ENCODE measurements around the gene MRPL20.
"Not testable (repeated sequence)": the region's sequence is repeated elsewhere in the genome, so short reads cannot be mapped to it uniquely, and the experiment has no call there.

DNA sequence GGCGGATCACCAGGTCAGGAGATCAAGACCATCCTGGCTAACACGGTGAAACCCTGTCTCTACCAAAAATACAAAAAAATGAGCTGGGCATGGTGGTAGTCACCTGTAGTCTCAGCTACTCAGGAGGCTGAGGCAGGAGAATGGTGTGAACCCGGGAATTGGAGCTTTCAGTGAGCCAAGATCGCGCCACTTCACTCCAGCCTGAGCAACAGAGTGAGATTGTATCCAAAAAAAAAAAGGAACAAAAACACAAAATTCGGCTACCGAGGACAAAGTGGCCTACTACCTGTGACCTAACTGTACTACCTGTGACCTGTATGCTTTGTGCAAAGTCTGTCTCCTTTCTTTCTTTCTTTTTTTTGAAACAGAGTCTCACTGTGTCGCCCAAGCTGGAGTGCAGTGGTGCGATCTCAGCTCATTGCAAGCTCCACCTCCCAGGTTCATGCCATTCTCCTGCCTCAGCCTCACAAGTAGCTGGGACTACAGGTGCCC is 4.1 kb downstream of the MRPL20 start:
- TF ChIP-seq POLR2AphosphoS5 (IDR thresholded peaks at IDR 0.05); RAD21 (conservative IDR thresholded peaks at IDR 0.05); EZH2 (IDR thresholded peaks at IDR 0.05; ENCODE audit: borderline replicate concordance, insufficient read depth, low read length, poor library complexity, severe bottlenecking); TAF1 (IDR thresholded peaks at IDR 0.05; ENCODE audit: low read depth); EP300 (conservative IDR thresholded peaks at IDR 0.05; ENCODE audit: poor library complexity, severe bottlenecking); SMC3 (conservative IDR thresholded peaks at IDR 0.05; ENCODE audit: poor library complexity): not testable (repeated sequence)
- TF ChIP-seq, protein P1, sequence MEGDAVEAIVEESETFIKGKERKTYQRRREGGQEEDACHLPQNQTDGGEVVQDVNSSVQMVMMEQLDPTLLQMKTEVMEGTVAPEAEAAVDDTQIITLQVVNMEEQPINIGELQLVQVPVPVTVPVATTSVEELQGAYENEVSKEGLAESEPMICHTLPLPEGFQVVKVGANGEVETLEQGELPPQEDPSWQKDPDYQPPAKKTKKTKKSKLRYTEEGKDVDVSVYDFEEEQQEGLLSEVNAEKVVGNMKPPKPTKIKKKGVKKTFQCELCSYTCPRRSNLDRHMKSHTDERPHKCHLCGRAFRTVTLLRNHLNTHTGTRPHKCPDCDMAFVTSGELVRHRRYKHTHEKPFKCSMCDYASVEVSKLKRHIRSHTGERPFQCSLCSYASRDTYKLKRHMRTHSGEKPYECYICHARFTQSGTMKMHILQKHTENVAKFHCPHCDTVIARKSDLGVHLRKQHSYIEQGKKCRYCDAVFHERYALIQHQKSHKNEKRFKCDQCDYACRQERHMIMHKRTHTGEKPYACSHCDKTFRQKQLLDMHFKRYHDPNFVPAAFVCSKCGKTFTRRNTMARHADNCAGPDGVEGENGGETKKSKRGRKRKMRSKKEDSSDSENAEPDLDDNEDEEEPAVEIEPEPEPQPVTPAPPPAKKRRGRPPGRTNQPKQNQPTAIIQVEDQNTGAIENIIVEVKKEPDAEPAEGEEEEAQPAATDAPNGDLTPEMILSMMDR (IDR thresholded peaks at IDR 0.05; ENCODE audit: poor library complexity, severe bottlenecking) = not testable (repeated sequence)
- TF ChIP-seq, protein P2, sequence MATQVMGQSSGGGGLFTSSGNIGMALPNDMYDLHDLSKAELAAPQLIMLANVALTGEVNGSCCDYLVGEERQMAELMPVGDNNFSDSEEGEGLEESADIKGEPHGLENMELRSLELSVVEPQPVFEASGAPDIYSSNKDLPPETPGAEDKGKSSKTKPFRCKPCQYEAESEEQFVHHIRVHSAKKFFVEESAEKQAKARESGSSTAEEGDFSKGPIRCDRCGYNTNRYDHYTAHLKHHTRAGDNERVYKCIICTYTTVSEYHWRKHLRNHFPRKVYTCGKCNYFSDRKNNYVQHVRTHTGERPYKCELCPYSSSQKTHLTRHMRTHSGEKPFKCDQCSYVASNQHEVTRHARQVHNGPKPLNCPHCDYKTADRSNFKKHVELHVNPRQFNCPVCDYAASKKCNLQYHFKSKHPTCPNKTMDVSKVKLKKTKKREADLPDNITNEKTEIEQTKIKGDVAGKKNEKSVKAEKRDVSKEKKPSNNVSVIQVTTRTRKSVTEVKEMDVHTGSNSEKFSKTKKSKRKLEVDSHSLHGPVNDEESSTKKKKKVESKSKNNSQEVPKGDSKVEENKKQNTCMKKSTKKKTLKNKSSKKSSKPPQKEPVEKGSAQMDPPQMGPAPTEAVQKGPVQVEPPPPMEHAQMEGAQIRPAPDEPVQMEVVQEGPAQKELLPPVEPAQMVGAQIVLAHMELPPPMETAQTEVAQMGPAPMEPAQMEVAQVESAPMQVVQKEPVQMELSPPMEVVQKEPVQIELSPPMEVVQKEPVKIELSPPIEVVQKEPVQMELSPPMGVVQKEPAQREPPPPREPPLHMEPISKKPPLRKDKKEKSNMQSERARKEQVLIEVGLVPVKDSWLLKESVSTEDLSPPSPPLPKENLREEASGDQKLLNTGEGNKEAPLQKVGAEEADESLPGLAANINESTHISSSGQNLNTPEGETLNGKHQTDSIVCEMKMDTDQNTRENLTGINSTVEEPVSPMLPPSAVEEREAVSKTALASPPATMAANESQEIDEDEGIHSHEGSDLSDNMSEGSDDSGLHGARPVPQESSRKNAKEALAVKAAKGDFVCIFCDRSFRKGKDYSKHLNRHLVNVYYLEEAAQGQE (IDR thresholded peaks at IDR 0.05; ENCODE audit: borderline replicate concordance) = not testable (repeated sequence)

All from neural cell (in vitro differentiated cells).